IPS DF 4.7 (cell line): ENCODE results near the gene IL17RA.
"Not testable (repeated sequence)": the region's sequence is repeated elsewhere in the genome, so short reads cannot be mapped to it uniquely, and the experiment has no call there.

Source experiments
- DNase-seq: peaks from one replicate; pipeline ENCODE4 v3.0.0-alpha.2; 2013; ENCODE audit warnings: low spot score; ENCODE audit errors: extremely low read depth

Gene IL17RA, protein sequence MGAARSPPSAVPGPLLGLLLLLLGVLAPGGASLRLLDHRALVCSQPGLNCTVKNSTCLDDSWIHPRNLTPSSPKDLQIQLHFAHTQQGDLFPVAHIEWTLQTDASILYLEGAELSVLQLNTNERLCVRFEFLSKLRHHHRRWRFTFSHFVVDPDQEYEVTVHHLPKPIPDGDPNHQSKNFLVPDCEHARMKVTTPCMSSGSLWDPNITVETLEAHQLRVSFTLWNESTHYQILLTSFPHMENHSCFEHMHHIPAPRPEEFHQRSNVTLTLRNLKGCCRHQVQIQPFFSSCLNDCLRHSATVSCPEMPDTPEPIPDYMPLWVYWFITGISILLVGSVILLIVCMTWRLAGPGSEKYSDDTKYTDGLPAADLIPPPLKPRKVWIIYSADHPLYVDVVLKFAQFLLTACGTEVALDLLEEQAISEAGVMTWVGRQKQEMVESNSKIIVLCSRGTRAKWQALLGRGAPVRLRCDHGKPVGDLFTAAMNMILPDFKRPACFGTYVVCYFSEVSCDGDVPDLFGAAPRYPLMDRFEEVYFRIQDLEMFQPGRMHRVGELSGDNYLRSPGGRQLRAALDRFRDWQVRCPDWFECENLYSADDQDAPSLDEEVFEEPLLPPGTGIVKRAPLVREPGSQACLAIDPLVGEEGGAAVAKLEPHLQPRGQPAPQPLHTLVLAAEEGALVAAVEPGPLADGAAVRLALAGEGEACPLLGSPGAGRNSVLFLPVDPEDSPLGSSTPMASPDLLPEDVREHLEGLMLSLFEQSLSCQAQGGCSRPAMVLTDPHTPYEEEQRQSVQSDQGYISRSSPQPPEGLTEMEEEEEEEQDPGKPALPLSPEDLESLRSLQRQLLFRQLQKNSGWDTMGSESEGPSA

DNA sequence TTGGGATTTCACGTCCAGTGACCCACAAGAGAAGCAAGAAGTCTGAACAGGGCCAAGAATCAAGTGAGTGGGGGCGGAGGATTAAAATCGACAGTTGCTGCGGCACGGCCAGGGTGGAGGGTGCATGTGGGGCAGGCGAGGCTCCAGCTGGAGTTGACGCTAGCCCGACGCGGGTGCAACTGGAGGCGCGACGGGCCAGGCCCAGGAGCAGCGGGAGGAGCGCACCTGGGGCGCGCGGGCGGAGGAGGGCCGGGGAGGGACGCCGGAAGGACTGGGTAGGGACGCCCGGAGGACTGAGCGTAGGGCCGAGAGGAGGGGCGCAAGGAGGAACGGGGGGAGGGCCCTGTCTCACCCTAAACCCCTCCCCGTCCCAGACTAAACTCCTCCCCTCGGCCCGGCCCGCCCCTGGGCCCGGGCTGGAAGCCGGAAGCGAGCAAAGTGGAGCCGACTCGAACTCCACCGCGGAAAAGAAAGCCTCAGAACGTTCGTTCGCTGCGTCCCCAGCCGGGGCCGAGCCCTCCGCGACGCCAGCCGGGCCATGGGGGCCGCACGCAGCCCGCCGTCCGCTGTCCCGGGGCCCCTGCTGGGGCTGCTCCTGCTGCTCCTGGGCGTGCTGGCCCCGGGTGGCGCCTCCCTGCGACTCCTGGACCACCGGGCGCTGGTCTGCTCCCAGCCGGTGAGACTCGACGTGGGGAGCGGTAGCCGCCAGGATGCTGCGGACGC is at the start of gene IL17RA:
IL17RA (plus strand) TSS at position 447 of the 723 bp plus-strand sequence; CDS start at position 539, 92 bp downstream.
- DNase-seq = peak; percentile 25

DNA sequence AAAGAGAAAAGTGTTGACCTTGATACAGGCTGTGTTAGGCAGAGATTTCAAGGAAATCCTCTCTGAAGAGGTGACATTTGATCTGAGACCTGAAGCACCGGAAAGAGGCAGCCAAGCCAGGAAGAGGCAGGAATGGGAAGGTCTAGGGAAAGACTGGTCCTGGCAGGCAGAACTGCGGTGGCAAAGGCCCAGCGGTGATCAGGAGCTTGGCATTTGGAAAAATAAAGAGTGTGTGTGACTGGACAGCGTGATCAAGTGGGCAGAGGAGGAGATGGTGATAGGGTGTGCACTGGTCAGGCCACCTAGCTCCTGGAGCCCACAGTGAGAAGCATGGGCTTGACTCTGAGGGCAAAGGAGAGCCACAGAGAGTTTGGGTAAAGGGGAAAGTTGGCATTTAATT is 49.6 kb upstream of the IL17RA start:
- DNase-seq = no peak

DNA sequence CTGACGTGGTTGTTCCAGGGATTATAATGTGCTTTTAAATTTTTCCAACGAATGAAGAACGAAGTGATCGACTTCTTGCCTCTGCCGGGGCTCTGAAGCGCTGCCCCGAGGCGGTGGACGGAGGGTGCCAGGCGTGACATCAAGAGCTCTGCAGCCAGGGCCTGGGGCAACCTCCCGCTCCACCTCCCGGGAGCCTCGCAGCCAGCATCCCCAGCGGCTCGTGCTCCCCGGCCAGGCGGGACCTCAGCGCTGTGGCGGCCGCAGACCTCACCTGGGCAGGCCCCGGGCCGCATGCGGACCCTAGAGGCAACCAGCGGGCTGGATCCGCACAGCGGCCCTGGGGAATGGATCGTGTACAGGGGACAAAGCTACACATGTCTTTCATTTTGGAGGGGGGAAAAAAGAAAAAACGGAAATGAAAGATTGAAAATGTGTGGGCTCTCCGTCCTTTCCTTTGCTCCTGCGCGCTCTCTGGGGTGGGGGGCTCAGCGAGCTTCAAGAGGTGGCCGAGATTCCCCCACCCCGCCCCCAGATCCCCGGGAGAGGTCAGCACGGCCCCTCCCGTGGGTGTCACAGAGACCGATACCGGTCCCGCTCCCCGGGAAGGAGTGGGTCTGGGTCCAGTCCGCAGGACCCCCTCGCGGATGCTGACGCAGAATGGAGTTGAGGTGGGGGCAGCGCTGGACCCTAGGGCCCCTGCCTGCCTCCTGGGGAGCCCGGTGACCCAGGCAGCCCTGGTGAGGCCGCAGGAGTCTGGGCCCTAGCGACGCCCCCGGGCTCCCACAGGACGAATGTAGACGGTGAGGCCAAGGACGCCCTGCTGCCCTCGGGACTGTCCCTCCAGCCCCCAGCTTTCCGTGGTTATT is 48.6 kb upstream of the IL17RA start:
- not testable (repeated sequence) for DNase-seq

DNA sequence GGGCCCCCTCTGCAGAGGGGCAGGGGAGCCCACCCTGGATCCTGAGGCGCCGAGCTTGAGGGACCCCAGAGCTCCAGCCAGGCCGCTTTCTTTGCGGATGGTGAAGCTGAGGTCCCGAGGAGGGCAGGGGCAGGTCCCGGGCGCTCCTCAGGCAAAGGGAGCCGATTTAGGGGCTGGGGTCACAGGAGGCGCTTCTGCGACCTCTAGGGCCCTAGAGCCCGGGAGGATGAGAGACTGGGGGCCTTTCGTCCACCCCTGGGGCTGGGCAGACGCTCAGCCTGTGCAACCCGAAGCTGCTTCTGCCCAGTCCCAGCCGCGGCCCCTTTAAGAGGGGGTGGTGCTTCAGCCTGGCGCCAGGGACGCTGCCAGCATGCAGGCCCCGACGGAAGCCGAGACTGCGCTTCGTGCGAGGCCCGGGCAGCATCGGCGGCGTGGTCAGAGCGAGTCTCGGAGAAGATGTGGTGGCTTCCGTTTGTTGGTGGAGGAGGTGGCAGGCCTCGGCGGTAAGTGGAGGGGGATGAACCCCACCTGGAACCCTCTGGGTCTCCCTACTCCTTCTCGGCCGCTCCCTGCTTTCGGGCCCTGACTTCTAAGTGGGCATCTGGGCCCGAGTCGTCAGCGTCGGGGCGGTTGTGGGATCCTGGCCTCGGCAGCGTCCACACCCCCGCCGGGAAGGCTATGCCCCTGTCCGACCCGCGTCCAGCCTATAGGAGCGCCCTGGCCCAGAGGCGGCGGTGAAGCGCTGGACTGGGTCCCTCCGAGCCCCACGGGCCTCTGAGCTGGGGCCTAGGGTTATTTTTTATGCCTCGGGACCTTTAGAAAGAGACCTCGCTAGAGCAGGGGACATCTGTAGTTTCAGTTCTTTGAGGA is 47.7 kb upstream of the IL17RA start:
- DNase-seq = not testable (repeated sequence)

DNA sequence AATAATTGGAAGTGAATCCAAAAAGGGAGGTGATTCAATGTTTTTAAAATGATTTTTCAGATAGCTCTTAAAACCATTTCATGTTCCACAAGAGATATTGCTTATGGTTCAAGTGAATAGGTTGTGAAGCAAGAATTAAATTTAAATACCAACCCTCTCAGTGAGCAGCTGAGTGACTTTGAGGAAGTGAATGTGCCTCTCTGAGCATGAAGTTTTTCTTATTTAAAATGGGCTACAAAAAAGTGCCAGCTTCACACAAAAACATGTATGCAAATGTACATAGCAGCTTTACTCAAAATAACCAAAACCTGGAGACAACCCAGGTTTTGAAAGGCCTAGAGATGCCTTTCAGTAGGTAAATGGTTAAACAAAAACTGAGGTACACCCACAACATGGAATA is 41.3 kb upstream of the IL17RA start:
- no peak for DNase-seq

DNA sequence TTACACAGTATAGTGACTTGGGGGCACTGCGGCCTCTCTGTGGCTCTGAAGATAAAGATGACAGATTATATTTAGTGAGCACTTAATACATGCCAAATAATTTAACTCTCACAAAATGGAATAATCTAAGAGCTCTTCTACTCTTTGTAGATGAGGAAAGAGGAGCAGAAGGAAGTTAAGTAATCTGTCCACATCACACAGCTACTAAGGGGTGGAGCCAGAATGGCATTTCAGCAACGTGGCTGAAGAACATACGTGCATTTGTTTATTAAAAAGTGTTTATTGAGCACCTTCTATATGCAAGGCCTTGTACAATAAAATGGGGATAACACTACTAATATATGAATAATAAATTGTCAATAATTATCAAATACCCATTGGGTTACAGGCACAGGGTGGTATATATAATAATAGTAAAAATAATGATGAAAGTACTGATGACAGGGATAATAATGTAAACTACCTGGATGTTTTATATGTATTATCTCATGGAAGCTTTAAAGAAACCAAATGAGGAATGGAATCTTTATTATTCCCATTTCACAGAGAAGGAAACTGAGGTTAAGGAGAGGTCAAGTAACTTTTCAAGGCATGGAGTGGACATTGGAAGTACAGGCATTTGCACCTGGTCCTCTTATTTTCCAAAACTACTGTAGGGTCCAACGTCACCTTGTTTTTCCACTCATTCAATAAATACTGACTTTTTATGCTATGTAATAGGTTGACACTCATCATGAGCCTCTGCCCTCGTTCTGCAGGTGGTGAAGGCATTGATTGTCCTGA is 38.0 kb upstream of the IL17RA start:
- no peak for DNase-seq

DNA sequence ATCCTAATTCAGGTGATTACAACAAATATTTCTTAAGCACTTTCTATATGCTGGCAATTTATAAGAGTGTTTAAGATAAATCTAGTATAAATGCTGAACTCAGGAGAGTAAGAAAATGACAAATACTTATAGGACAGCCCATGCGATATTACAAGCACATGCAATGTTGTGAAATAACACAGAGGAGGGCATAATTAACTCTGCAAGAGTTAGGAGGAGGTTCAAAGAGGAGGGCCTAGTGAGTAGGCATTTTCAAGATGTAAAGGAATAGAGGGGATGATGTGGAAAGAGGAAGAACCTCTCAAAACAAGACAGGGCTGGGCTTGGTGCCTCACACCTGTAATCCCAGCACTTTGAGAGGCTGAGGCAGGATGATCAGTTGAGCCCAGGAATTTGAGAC is 37.1 kb upstream of the IL17RA start:
- no peak for DNase-seq

DNA sequence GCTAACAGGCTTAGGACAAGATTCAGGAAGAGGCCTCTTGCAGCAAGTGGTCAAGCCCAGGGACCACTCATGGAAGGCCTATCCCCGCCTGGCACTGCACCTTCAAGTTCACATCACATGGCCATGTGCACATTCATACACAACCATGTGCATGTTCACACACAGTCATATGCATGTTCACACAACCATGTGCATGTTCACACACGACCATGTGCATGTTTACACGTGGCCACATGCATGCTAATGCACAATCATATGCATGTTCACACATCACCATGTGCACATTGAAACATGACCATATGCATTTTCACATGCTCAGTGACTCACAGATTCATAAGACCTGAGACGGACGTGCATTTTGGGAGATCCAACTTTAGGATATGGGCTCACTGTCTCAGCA is 28.7 kb upstream of the IL17RA start:
- DNase-seq = no peak

DNA sequence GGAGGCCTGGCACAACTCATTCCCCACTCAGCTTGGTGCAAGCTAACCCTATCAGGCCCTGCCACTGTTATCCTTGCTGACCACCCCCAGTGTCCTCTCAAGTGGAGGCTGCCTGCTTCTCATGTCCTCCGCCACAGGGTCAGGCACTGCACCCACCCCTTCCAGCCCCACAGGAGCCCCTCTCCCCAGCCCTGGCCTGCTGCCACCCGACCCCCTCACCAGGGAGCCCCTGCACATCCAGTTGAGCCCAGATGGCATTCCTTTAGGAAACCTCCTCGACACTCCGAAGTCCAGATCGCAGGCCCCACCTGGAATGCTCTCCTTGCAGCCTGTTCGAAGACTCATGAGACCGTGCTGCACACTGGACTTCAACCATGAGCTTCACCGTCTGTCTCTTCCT is 28.0 kb upstream of the IL17RA start:
- no peak for DNase-seq

DNA sequence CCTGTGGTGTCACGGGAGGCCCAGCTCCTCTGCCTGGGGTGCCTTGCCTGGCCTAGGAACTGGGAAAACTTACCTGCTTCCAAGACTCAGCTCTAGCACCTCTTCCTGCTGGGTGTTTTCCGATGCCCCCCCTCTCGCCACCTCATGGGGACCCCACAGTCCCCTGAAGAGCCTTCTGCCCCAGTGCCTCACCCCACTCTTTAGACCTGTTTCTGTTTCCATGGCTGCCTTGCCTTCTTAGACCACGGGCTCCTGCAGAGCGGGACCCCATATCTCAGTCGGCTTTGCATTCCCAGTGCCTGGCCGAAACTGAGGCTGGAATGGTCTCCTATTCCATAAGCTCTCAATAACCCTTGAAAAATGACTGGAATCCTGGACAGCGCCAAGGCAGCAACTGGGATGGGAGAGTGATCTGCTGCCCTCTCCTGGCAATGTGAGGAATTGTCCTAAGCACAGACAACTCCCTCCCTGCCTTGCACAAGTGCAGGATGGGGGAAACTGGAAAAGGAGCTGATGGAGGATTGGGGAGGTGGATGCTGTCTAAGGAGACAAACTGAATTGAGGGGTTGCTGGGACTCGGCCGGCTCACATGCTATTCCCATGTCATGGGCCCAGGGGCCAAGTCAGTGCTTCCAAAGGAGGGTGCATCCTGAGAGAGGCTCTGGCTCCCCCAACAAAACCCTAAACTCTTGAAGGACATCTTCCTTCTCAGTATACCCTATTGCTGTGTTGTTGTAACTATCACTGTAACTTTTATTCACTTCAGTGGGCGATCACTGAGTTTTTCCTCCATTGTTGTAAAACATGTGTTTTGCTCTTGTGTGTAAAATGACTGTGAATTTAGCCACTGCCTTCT is 26.6 kb upstream of the IL17RA start:
- DNase-seq = peak; percentile 58

DNA sequence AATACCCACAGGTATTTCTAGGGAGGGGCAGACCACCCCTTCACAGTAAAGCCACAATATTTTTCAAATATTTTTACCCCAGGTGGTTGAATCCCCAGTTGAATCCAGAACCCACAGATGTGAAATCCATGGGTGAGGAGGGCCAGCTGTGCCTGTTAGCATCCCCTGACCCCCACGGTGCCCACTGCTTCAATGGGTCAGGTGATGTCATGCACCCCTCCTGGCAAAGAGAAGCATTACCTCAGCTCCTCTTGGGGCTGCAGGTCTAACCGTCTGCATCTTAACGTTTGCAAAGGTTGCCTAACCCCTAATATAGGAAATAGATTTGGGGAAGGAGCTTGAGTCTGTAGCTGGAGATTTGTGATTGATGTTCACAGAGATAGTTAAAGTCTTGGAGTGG is 24.7 kb upstream of the IL17RA start:
- no peak for DNase-seq

DNA sequence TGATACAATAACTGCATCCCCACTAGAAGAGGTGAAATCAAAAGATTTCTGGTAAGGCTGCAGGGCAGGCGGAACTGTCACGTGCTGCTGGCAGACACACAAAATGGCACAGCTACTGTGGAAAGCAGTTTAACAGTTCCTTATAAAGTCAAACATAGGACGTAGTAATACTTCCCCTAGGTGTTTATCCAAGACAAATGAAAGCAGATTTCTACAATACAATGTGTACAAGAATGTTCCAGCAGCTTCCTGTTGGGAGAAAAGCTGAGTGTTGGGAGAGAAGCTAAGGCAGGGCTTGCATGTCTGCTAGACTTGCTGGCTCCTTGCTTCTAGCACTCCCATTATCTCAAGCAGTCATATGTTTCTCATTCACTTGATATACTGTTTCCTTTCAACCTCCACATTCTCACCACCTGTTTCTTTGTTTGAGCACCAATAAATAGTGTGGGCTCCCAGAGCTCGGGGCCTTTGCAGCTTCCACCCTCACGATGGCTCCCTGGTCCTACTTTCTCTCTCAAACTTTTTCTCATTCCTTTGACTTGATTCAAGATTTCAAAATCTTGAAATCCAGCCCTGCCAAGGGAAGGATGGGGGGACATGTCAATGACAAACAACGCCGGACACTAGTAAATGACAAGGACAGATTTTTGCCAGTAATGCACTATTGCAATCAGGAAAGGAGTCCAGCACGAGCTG is 21.2 kb upstream of the IL17RA start:
- DNase-seq = no peak

DNA sequence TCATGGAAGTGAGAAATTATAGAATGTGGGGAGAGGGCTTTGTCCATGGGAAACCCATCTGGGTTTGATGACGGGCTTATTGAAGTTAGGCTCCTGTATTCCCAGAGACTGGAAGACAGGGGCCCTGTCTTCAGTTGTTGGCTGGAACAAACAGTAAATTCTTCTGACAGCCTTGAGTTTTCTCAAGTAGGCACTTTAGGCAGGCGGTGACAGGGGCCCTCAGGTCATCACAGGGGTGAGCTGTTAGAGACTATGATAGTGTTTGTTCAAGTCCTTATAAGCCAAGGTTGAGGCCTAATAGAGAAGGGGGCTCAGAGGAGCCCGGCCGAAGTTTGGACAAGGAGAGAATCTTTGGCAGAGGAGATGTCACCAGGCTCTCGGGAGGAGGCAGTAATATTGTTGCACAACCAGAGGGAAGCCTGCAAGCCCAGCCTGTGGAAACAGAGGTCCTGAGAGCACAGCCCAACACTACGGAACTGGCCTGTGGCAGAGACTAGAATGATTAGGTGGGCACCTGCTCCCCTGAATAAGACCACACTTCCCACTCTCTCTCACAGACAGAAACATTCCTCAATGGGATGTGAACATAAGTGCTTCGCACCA is 20.2 kb upstream of the IL17RA start:
- no peak for DNase-seq

DNA sequence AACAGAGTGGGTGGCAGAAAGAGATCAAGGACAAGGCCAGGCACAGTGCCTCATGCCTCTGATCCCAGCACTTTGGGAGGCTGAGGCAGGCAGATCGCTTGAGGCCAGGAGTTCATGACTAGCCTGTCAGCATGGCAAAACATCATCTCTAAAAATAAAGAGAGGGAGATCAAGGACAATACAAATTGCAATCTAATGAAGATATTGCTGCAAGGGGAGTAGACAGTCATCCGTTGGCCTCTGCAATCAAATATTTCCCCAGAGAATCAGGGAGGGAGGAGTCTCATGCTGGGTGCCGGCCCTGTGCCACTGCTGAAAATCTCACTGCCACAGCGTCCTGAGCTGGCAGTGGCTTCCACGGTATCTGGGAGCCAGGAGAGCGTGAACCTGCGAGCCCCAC is 19.4 kb upstream of the IL17RA start:
- DNase-seq = no peak

DNA sequence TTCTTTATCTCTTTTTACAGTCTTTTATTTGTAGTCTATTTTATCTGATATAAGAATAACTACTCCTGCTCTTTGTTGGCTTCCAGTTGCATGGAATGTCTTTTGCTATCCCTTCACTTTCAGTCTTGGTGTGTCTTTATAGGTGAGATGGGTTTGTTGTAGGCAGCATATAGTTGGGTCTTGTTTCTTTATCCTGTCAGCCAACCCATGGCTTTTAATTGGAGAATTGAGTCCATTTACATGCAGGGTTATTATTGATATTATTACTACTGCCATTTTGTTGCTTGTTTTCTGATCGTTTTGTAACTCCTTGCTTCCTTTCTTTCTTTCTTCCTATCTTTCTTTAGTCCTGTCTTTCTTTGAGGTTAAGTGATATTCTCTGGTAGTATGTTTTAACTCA is 11.9 kb upstream of the IL17RA start:
- DNase-seq = no peak

DNA sequence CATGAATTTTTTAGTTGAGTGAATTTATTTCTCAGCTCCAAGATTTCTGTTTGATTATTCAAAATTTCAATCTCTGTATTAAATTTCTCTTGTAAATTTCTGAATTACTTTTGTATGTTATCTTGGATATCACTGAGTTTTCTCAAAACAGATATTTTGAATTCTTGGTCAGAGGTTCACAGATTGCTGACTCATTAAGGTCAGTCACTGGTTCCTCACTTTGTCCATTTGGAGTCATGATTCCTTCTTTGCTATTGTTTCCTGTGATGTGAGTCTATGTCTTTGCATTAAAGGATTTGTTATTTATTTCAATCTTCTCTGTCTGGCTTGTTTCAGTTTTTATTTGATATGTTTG is 10.2 kb upstream of the IL17RA start:
- DNase-seq = no peak

DNA sequence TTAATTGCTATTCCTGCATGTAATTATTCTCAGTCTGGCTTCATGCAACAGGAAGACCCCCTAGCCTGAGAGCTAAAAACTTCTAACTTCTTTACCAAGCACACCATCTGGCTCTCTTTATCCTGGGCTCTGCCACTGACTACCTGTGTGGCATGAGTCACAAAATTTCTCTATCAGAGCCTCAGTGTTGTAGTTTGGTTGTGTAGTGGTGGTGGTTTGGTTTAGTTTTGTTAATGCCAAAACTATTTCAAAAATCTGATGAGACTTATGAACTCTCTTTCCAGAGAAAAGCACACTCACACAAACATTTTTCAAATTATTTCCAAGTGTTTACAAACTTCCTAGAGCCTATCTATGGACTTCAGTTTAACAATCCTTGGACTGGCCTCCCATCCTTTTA is 7.5 kb upstream of the IL17RA start:
- DNase-seq = no peak
